GM21528 (cell line): ENCODE results near the gene CAV3.
"Not testable (repeated sequence)": the region's sequence is repeated elsewhere in the genome, so short reads cannot be mapped to it uniquely, and the experiment has no call there.

ENCODE experiments used
- ATAC-seq: cut with Tn5 transposase; IDR thresholded peaks from one replicate; pipeline ENCODE4 v1.9.1; 2021; ENCODE audit warnings: mild to moderate bottlenecking, moderate library complexity; ENCODE audit not compliant: unreplicated experiment, low FRiP score

Gene CAV3

GRCh38 chr3:8733332-8734094 is at the start of gene CAV3:
TSS of gene CAV3 (plus strand) at chr3:8733802. CDS start at chr3:8733877, 75 bp downstream.
- ATAC-seq = no peak

- ATAC-seq = not testable (repeated sequence)
These were observed 48.6 kb upstream of the CAV3 start for GRCh38 chr3:8684992-8685391.

GRCh38 chr3:8691295-8691694 is 42.3 kb upstream of the CAV3 start:
- ATAC-seq = not testable (repeated sequence)

GRCh38 chr3:8702560-8702959 is 31.0 kb upstream of the CAV3 start:
- ATAC-seq = no peak

- no peak for ATAC-seq
These were observed 28.0 kb upstream of the CAV3 start for GRCh38 chr3:8705575-8705974.

- no peak for ATAC-seq
These were observed 24.3 kb upstream of the CAV3 start for GRCh38 chr3:8709287-8709686.

- no peak for ATAC-seq
These were observed 23.6 kb upstream of the CAV3 start for GRCh38 chr3:8709801-8710507.

- ATAC-seq = no peak
These were observed 21.3 kb upstream of the CAV3 start for GRCh38 chr3:8712045-8712907.

GRCh38 chr3:8712908-8713255 is 20.7 kb upstream of the CAV3 start:
- no peak for ATAC-seq

GRCh38 chr3:8713901-8714759 is 19.5 kb upstream of the CAV3 start:
- ATAC-seq = peak; percentile 74

GRCh38 chr3:8715757-8716156 is 17.8 kb upstream of the CAV3 start:
- not testable (repeated sequence) for ATAC-seq

GRCh38 chr3:8722808-8723207 is 10.8 kb upstream of the CAV3 start:
- ATAC-seq = no peak

- ATAC-seq = no peak
These were observed 10.0 kb upstream of the CAV3 start for GRCh38 chr3:8723612-8724011.

- ATAC-seq = no peak
These were observed 9.4 kb upstream of the CAV3 start for GRCh38 chr3:8724108-8724752.

- no peak for ATAC-seq
These were observed 5.7 kb upstream of the CAV3 start for GRCh38 chr3:8727605-8728512.

- ATAC-seq = no peak
These were observed 4.1 kb upstream of the CAV3 start for GRCh38 chr3:8729479-8729878.

- ATAC-seq = no peak
These were observed 2.9 kb upstream of the CAV3 start for GRCh38 chr3:8730656-8731055.

GRCh38 chr3:8732413-8732812 is 1.2 kb upstream of the CAV3 start:
- ATAC-seq = no peak
